ENCODE results near the gene ATG2B. TPM values are rescaled to one million over a fixed set of nuclear protein-coding genes. Genes with fewer than 3 reads are reported as not detected.
"Not testable (repeated sequence)": the region's sequence is repeated elsewhere in the genome, so short reads cannot be mapped to it uniquely, and the experiment has no call there.

The ATG2B gene
- total RNA-seq, 1 donor from 2014 or later, result 14.1 TPM

DNA sequence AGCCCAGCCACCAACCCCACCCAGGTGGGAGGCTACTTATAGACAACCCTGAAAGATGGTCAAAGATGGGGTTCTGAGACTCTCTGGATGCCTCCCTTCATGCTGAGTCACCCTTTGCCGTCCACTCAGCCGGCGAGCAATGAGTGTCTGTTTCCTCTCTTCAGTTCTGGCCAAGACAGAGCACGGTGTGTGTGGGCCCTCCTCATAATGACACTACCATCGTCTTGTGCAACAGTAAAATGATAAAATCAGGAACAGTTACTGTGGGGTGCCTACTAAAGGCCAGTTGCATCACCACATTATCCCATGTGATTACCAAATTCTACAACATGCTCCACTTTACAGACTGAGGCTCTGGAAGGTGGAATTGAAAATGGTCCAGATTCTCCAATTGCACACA, 114.1 kb downstream of the ATG2B start:
- DNase-seq (ENCODE audit: low spot score), result no peak
- Mint-ChIP-seq H3K27ac (ENCODE audit: unreplicated experiment) (no peak overlapping the region), H3K36me3 (ENCODE audit: low read depth, unreplicated experiment) (no peaks in the 10 kb centered on the region), H3K27me3 (ENCODE audit: unreplicated experiment) (peaks cover 15% of the 10 kb centered on the region), H3K4me3 (ENCODE audit: unreplicated experiment) (no peak overlapping the region), H3K9me3 (ENCODE audit: unreplicated experiment) (no peaks in the 10 kb centered on the region), H3K4me1 (ENCODE audit: unreplicated experiment) (no peaks in the 10 kb centered on the region)
- TF ChIP-seq, protein P1, sequence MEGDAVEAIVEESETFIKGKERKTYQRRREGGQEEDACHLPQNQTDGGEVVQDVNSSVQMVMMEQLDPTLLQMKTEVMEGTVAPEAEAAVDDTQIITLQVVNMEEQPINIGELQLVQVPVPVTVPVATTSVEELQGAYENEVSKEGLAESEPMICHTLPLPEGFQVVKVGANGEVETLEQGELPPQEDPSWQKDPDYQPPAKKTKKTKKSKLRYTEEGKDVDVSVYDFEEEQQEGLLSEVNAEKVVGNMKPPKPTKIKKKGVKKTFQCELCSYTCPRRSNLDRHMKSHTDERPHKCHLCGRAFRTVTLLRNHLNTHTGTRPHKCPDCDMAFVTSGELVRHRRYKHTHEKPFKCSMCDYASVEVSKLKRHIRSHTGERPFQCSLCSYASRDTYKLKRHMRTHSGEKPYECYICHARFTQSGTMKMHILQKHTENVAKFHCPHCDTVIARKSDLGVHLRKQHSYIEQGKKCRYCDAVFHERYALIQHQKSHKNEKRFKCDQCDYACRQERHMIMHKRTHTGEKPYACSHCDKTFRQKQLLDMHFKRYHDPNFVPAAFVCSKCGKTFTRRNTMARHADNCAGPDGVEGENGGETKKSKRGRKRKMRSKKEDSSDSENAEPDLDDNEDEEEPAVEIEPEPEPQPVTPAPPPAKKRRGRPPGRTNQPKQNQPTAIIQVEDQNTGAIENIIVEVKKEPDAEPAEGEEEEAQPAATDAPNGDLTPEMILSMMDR (IDR thresholded peaks at IDR 0.05; ENCODE audit: unreplicated experiment), result no peak

DNA sequence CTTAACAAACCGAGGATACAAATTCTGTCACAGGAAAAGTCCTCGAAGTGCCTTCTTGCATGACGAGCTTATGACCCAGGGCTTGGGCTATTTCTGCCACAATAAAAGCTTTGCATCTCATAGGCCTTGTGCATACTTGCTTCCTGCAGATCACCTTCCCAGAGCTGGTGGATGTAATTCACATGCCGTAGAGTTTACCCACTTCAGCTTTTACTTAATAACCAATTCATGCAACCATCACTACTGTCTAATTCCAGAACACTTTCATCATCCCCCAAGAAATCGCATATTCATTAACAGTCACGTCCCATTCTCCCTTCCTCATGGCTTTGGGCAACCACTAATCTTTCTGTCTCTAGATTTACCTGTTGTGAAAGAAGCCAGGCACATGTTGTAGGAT, 116.1 kb downstream of the ATG2B start:
- Mint-ChIP-seq H3K4me3 (ENCODE audit: unreplicated experiment) (no peak overlapping the region), H3K27me3 (ENCODE audit: unreplicated experiment) (peaks cover 4% of the 10 kb centered on the region), H3K9me3 (ENCODE audit: unreplicated experiment) (no peaks in the 10 kb centered on the region), H3K27ac (ENCODE audit: unreplicated experiment) (no peak overlapping the region), H3K36me3 (ENCODE audit: low read depth, unreplicated experiment) (no peaks in the 10 kb centered on the region), H3K4me1 (ENCODE audit: unreplicated experiment) (no peaks in the 10 kb centered on the region)
- TF ChIP-seq, protein P1 (IDR thresholded peaks at IDR 0.05; ENCODE audit: unreplicated experiment), result no peak
- no peak for DNase-seq (ENCODE audit: low spot score)

DNA sequence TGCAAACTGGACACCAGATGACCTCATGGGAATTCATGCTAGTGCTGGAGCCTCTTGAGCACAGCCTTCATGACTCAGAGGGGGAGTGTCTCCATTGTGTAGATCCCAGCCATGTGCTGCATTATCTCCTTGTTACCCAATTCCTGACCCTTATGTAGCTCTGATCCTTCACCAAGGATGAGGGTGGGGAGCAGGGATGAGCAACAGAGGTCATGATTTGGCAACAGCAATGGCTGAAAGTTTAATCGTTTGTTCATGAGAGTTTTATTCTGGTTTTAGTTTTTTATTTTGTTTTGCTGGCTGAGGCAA, 116.6 kb downstream of the ATG2B start:
- Mint-ChIP-seq H3K4me1 (ENCODE audit: unreplicated experiment) (no peaks in the 10 kb centered on the region), H3K9me3 (ENCODE audit: unreplicated experiment) (no peaks in the 10 kb centered on the region), H3K36me3 (ENCODE audit: low read depth, unreplicated experiment) (no peaks in the 10 kb centered on the region), H3K27me3 (ENCODE audit: unreplicated experiment) (peaks cover under 1% of the 10 kb centered on the region), H3K27ac (ENCODE audit: unreplicated experiment) (no peak overlapping the region), H3K4me3 (ENCODE audit: unreplicated experiment) (no peak overlapping the region)
- TF ChIP-seq, protein P1 (IDR thresholded peaks at IDR 0.05; ENCODE audit: unreplicated experiment), result no peak
- no peak for DNase-seq (ENCODE audit: low spot score)

DNA sequence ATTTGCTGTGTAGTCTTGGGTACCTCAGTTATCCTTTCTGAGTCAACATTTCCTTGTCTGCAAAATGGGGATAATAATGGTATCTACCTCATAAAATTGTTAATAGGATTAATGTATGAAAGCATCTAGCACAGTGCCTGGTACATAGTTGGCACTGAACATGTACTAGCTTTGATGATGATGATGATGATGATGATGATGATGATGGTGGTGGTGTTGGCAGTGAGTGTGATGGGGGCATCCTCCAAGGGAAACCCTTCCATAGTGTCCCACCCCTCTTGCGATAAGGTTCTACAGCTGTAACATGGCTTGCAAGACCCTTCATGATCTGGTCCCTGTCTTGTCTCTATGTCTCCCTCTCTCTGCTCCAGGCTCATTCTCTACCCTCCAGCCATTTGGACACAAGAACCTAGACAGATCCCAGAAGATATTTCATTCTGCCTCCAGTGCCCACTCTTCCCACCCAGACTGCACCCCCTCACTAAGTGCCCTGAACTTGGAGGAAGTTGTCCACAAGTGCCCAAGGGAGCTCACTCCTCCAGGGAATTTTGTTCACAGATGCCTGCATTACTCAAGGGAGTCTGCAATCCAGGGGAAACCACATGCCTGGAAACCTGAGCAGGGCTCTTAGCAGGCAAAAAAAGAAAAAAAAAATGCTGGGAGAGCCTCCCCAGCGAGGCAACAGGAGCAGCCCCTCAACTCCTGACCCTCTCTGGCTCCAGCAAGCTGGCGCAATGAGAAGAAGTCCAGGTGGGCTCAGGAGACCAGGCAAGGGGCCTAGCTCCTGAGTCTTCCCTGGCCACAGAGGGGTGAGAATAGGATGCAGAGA, 117.2 kb downstream of the ATG2B start:
- DNase-seq (ENCODE audit: low spot score), result no peak
- no peak overlapping the region for H3K27ac Mint-ChIP-seq (ENCODE audit: unreplicated experiment)
- H3K4me3 Mint-ChIP-seq (ENCODE audit: unreplicated experiment), result no peak overlapping the region
- no peaks in the 10 kb centered on the region for H3K27me3 Mint-ChIP-seq (ENCODE audit: unreplicated experiment)
- TF ChIP-seq, protein P1 (IDR thresholded peaks at IDR 0.05; ENCODE audit: unreplicated experiment), result no peak
- H3K36me3 Mint-ChIP-seq (ENCODE audit: low read depth, unreplicated experiment), result no peaks in the 10 kb centered on the region
- no peaks in the 10 kb centered on the region for H3K4me1 Mint-ChIP-seq (ENCODE audit: unreplicated experiment)
- H3K9me3 Mint-ChIP-seq (ENCODE audit: unreplicated experiment), result no peaks in the 10 kb centered on the region

DNA sequence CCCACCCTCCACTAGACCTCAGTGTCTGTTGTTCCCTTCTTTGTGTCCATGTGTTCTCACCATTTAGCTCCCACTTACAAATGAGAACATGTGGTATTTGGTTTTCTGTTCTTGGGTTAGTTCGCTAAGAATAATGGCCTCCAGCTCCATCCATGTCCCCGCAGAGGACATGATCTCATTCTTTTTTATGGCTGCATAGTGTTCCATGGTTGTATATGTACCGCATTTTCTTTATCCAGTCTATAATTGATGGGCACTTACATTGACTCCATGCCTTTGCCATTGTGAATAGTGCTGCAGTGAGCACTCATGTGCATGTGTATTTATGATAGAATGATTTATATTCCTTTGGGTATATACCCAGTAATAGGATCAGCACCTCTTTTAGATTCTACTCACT, 118.1 kb downstream of the ATG2B start:
- H3K4me1 Mint-ChIP-seq (ENCODE audit: unreplicated experiment); H3K27ac Mint-ChIP-seq (ENCODE audit: unreplicated experiment); H3K36me3 Mint-ChIP-seq (ENCODE audit: low read depth, unreplicated experiment); H3K27me3 Mint-ChIP-seq (ENCODE audit: unreplicated experiment); DNase-seq (ENCODE audit: low spot score); H3K4me3 Mint-ChIP-seq (ENCODE audit: unreplicated experiment); H3K9me3 Mint-ChIP-seq (ENCODE audit: unreplicated experiment): not testable (repeated sequence)
